ENCODE measurements around the gene CEP126.

CEP126 gene

GRCh38 chr11:101909087-101909486 is 5.7 kb upstream of the CEP126 start:
- no peak for ATAC-seq (replicated peaks; ENCODE audit: extremely low read depth, poor library complexity, severe bottlenecking)
- Mint-ChIP-seq H3K4me1 (no peaks in the 10 kb centered on the region), H3K27me3 (peaks cover 17% of the 10 kb centered on the region), H3K9me3 (no peaks in the 10 kb centered on the region), H3K4me3 (no peak overlapping the region), H3K27ac (ENCODE audit: low read depth) (no peak overlapping the region), H3K36me3 (ENCODE audit: insufficient read depth) (no peaks in the 10 kb centered on the region)
- DNase-seq (ENCODE audit: low spot score in 2 of 2): no peak

GRCh38 chr11:101912823-101913284 is 2.0 kb upstream of the CEP126 start:
- Mint-ChIP-seq H3K27me3 (no peaks in the 10 kb centered on the region), H3K4me3 (no peak overlapping the region), H3K4me1 (peaks cover 21% of the 10 kb centered on the region), H3K9me3 (no peaks in the 10 kb centered on the region), H3K36me3 (ENCODE audit: insufficient read depth) (peaks cover 2% of the 10 kb centered on the region), H3K27ac (ENCODE audit: low read depth) (no peak overlapping the region)
- no peak for ATAC-seq (replicated peaks; ENCODE audit: extremely low read depth, poor library complexity, severe bottlenecking)
- no peak for DNase-seq (ENCODE audit: low spot score in 2 of 2)

GRCh38 chr11:101913656-101914055 is 1.2 kb upstream of the CEP126 start:
- DNase-seq (ENCODE audit: low spot score in 2 of 2) (no peak), ATAC-seq (replicated peaks; ENCODE audit: extremely low read depth, poor library complexity, severe bottlenecking) (no peak)
- Mint-ChIP-seq H3K36me3 (ENCODE audit: insufficient read depth) (peaks cover 2% of the 10 kb centered on the region), H3K4me1 (peaks cover 21% of the 10 kb centered on the region), H3K27ac (ENCODE audit: low read depth) (no peak overlapping the region), H3K4me3 (no peak overlapping the region), H3K27me3 (no peaks in the 10 kb centered on the region), H3K9me3 (no peaks in the 10 kb centered on the region)

- no peak for DNase-seq (ENCODE audit: low spot score in 2 of 2)
- H3K36me3 Mint-ChIP-seq (ENCODE audit: insufficient read depth): peaks cover 2% of the 10 kb centered on the region
- no peak for ATAC-seq (replicated peaks; ENCODE audit: extremely low read depth, poor library complexity, severe bottlenecking)
Observed at GRCh38 chr11:101914341-101914737, 471 bp upstream of the CEP126 start.

GRCh38 chr11:101915791-101916291 is 1.0 kb downstream of the CEP126 start:
- H3K4me1 Mint-ChIP-seq: peaks cover 21% of the 10 kb centered on the region
- ATAC-seq (replicated peaks; ENCODE audit: extremely low read depth, poor library complexity, severe bottlenecking): no peak
- peak overlapping the region; percentile 92 for H3K27ac Mint-ChIP-seq (ENCODE audit: low read depth)
- no peaks in the 10 kb centered on the region for H3K27me3 Mint-ChIP-seq
- no peak for DNase-seq (ENCODE audit: low spot score in 2 of 2)
- no peaks in the 10 kb centered on the region for H3K9me3 Mint-ChIP-seq
- H3K36me3 Mint-ChIP-seq (ENCODE audit: insufficient read depth): peaks cover 2% of the 10 kb centered on the region
- H3K4me3 Mint-ChIP-seq: peak overlapping the region; percentile 91

More at GRCh38 chr11:101914341-101914737, 471 bp upstream of the CEP126 start:
- Mint-ChIP-seq H3K27ac (ENCODE audit: low read depth) (peak overlapping the region; percentile 92), H3K4me3 (peak overlapping the region; percentile 91), H3K4me1 (peaks cover 21% of the 10 kb centered on the region), H3K9me3 (no peaks in the 10 kb centered on the region), H3K27me3 (no peaks in the 10 kb centered on the region)

GRCh38 chr11:101916422-101916821 is 1.6 kb downstream of the CEP126 start, which contains the start of gene ANGPTL5:
Gene ANGPTL5 (minus strand): TSS chr11:101916522. CDS start chr11:101907909, 8,613 bp downstream.
- ATAC-seq (replicated peaks; ENCODE audit: extremely low read depth, poor library complexity, severe bottlenecking): no peak
- H3K4me1 Mint-ChIP-seq: peaks cover 21% of the 10 kb centered on the region
- no peaks in the 10 kb centered on the region for H3K27me3 Mint-ChIP-seq

GRCh38 chr11:101917226-101917625 is 2.4 kb downstream of the CEP126 start:
- Mint-ChIP-seq H3K27ac (ENCODE audit: low read depth) (peak overlapping the region; percentile 9), H3K4me3 (no peak overlapping the region), H3K9me3 (no peaks in the 10 kb centered on the region), H3K4me1 (peaks cover 21% of the 10 kb centered on the region), H3K27me3 (no peaks in the 10 kb centered on the region), H3K36me3 (ENCODE audit: insufficient read depth) (peaks cover 2% of the 10 kb centered on the region)
- no peak for ATAC-seq (replicated peaks; ENCODE audit: extremely low read depth, poor library complexity, severe bottlenecking)
- no peak for DNase-seq (ENCODE audit: low spot score in 2 of 2)

More at GRCh38 chr11:101916422-101916821, 1.6 kb downstream of the CEP126 start, which contains the start of gene ANGPTL5:
- Mint-ChIP-seq H3K36me3 (ENCODE audit: insufficient read depth) (peaks cover 2% of the 10 kb centered on the region), H3K4me3 (peak within 1 kb of the TSS; percentile 91), H3K27ac (ENCODE audit: low read depth) (peak within 1 kb of the TSS; percentile 92), H3K9me3 (no peaks in the 10 kb centered on the region)
- DNase-seq (ENCODE audit: low spot score in 2 of 2): no peak

GRCh38 chr11:101920992-101921391 is 6.2 kb downstream of the CEP126 start:
- H3K4me3 Mint-ChIP-seq: no peak overlapping the region
- no peak for ATAC-seq (replicated peaks; ENCODE audit: extremely low read depth, poor library complexity, severe bottlenecking)
- H3K9me3 Mint-ChIP-seq: no peaks in the 10 kb centered on the region
- H3K4me1 Mint-ChIP-seq: peaks cover 6% of the 10 kb centered on the region
- no peaks in the 10 kb centered on the region for H3K27me3 Mint-ChIP-seq
- no peak for DNase-seq (ENCODE audit: low spot score in 2 of 2)
- H3K27ac Mint-ChIP-seq (ENCODE audit: low read depth): no peak overlapping the region
- H3K36me3 Mint-ChIP-seq (ENCODE audit: insufficient read depth): peaks cover 4% of the 10 kb centered on the region

- ATAC-seq (replicated peaks; ENCODE audit: extremely low read depth, poor library complexity, severe bottlenecking) (no peak), DNase-seq (ENCODE audit: low spot score in 2 of 2) (no peak)
- no peak overlapping the region for H3K4me3 Mint-ChIP-seq
- no peak overlapping the region for H3K27ac Mint-ChIP-seq (ENCODE audit: low read depth)
- no peaks in the 10 kb centered on the region for H3K27me3 Mint-ChIP-seq
- H3K9me3 Mint-ChIP-seq: no peaks in the 10 kb centered on the region
- no peaks in the 10 kb centered on the region for H3K4me1 Mint-ChIP-seq
- peaks cover 2% of the 10 kb centered on the region for H3K36me3 Mint-ChIP-seq (ENCODE audit: insufficient read depth)
Observed at GRCh38 chr11:101923554-101923953, 8.7 kb downstream of the CEP126 start.

GRCh38 chr11:101929294-101929915 is 14.6 kb downstream of the CEP126 start:
- H3K4me1 Mint-ChIP-seq: no peaks in the 10 kb centered on the region
- no peak for ATAC-seq (replicated peaks; ENCODE audit: extremely low read depth, poor library complexity, severe bottlenecking)

GRCh38 chr11:101931692-101932091 is 16.9 kb downstream of the CEP126 start:
- Mint-ChIP-seq H3K27me3 (no peaks in the 10 kb centered on the region), H3K4me1 (no peaks in the 10 kb centered on the region), H3K4me3 (no peak overlapping the region), H3K36me3 (ENCODE audit: insufficient read depth) (no peaks in the 10 kb centered on the region), H3K9me3 (no peaks in the 10 kb centered on the region), H3K27ac (ENCODE audit: low read depth) (no peak overlapping the region)
- ATAC-seq (replicated peaks; ENCODE audit: extremely low read depth, poor library complexity, severe bottlenecking): no peak
- DNase-seq (ENCODE audit: low spot score in 2 of 2): no peak

More at GRCh38 chr11:101929294-101929915, 14.6 kb downstream of the CEP126 start:
- Mint-ChIP-seq H3K4me3 (no peak overlapping the region), H3K27me3 (no peaks in the 10 kb centered on the region), H3K36me3 (ENCODE audit: insufficient read depth) (no peaks in the 10 kb centered on the region), H3K27ac (ENCODE audit: low read depth) (no peak overlapping the region), H3K9me3 (no peaks in the 10 kb centered on the region)
- no peak for DNase-seq (ENCODE audit: low spot score in 2 of 2)

- DNase-seq (ENCODE audit: low spot score in 2 of 2): no peak
- no peaks in the 10 kb centered on the region for H3K9me3 Mint-ChIP-seq
- no peak for ATAC-seq (replicated peaks; ENCODE audit: extremely low read depth, poor library complexity, severe bottlenecking)
- no peak overlapping the region for H3K27ac Mint-ChIP-seq (ENCODE audit: low read depth)
- H3K36me3 Mint-ChIP-seq (ENCODE audit: insufficient read depth): peaks cover 2% of the 10 kb centered on the region
- H3K27me3 Mint-ChIP-seq: no peaks in the 10 kb centered on the region
- no peak overlapping the region for H3K4me3 Mint-ChIP-seq
- no peaks in the 10 kb centered on the region for H3K4me1 Mint-ChIP-seq
Observed at GRCh38 chr11:101940901-101941520, 26.2 kb downstream of the CEP126 start.

GRCh38 chr11:101944923-101945322 is 30.1 kb downstream of the CEP126 start:
- Mint-ChIP-seq H3K27me3 (no peaks in the 10 kb centered on the region), H3K27ac (ENCODE audit: low read depth) (no peak overlapping the region), H3K36me3 (ENCODE audit: insufficient read depth) (peaks cover 2% of the 10 kb centered on the region), H3K4me1 (no peaks in the 10 kb centered on the region), H3K4me3 (no peak overlapping the region), H3K9me3 (no peaks in the 10 kb centered on the region)
- no peak for DNase-seq (ENCODE audit: low spot score in 2 of 2)
- ATAC-seq (replicated peaks; ENCODE audit: extremely low read depth, poor library complexity, severe bottlenecking): no peak

All from central memory CD8-positive, alpha-beta T cell (primary cell).